Measurements from ENCODE around the gene EMX2. TPM values are rescaled to one million over a fixed set of nuclear protein-coding genes. Genes with fewer than 3 reads are reported as not detected.

Gene EMX2
- total RNA-seq, 1 experiment from 2014 or later = not detected

DNA sequence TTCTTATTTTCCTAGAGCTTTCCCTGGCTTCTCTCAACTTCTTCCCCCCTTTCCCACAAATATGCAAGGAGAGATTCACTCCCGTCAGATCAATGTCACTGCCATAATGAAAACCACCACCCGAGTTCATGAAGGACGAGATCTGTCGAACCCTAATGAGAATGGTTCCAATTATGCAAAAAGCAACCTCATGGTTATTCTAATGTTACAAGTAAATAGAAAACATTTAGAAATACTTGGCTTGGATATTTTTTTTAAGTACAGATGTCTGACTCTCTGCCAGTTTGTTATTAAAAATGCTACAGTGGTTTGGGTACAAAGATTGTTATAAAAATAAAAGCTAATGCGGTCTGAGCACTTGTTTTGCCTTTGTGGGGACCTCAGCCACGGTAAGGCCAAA, 25.9 kb upstream of the EMX2 start:
- Histone ChIP-seq H3K27me3 (ENCODE audit: insufficient read depth, low read length) (peaks cover 26% of the 10 kb centered on the region), H3K4me2 (ENCODE audit: low read length) (no peak overlapping the region), H2AFZ (ENCODE audit: low read depth, low read length, poor library complexity, severe bottlenecking) (no peak overlapping the region), H3K36me3 (ENCODE audit: control insufficient read depth in 1 of 2, insufficient read depth in 2 of 2, low read length in 2 of 2) (no peaks in the 10 kb centered on the region), H3K4me3 (replicated peaks in 1 of 2; ENCODE audit: low read depth in 1 of 2, low read length in 2 of 2) (no peak overlapping the region), H3K79me2 (ENCODE audit: insufficient read depth, low read length) (no peaks in the 10 kb centered on the region), H3K9ac (ENCODE audit: low read length) (no peak overlapping the region), H3K9me3 (ENCODE audit: control insufficient read depth in 1 of 2, insufficient read depth in 1 of 2, low read depth in 1 of 2, low read length in 2 of 2) (no peaks in the 10 kb centered on the region), H3K27ac (ENCODE audit: low read depth, low read length) (no peak overlapping the region), H4K20me1 (ENCODE audit: insufficient read depth) (no peaks in the 10 kb centered on the region), H3K9me2 (ENCODE audit: insufficient read depth) (no peaks in the 10 kb centered on the region), H3K4me1 (ENCODE audit: control insufficient read depth in 1 of 2, insufficient read depth in 2 of 2, low read length in 2 of 2) (no peaks in the 10 kb centered on the region)
- CTCF ChIA-PET = no interaction called here
- DNase-seq (ENCODE audit: low read depth, low spot score) (no peak), ATAC-seq (no peak)
- BruUV-seq (replicated peaks) = no TSS peak
- TF ChIP-seq SP1 (IDR thresholded peaks at IDR 0.05; ENCODE audit: low read depth) (no peak), ZFX (IDR thresholded peaks at IDR 0.05) (no peak), ZNF274 (IDR thresholded peaks at IDR 0.05; ENCODE audit: low read depth, low read length) (no peak), POLR2AphosphoS5 (IDR thresholded peaks at IDR 0.05; ENCODE audit: low read depth, low read length) (no peak), CEBPB (IDR thresholded peaks at IDR 0.05; ENCODE audit: low read depth) (no peak), SRF (IDR thresholded peaks at IDR 0.05; ENCODE audit: low read depth) (no peak), EGR1 (IDR thresholded peaks at IDR 0.05; ENCODE audit: low read depth) (no peak), YY1 (IDR thresholded peaks at IDR 0.05; ENCODE audit: extremely low read depth, insufficient replicate concordance, low read depth, low read length) (no peak), JUND (IDR thresholded peaks at IDR 0.05) (no peak), POLR2A (IDR thresholded peaks at IDR 0.05; ENCODE audit: borderline replicate concordance, extremely low read depth, insufficient read depth, insufficient read length) (no peak), CBX3 (IDR thresholded peaks at IDR 0.05; ENCODE audit: low read depth) (no peak), FOSL1 (IDR thresholded peaks at IDR 0.05; ENCODE audit: low read depth) (no peak), ELF1 (IDR thresholded peaks at IDR 0.05; ENCODE audit: borderline replicate concordance, low read depth) (no peak)
- TF ChIP-seq, protein P1, sequence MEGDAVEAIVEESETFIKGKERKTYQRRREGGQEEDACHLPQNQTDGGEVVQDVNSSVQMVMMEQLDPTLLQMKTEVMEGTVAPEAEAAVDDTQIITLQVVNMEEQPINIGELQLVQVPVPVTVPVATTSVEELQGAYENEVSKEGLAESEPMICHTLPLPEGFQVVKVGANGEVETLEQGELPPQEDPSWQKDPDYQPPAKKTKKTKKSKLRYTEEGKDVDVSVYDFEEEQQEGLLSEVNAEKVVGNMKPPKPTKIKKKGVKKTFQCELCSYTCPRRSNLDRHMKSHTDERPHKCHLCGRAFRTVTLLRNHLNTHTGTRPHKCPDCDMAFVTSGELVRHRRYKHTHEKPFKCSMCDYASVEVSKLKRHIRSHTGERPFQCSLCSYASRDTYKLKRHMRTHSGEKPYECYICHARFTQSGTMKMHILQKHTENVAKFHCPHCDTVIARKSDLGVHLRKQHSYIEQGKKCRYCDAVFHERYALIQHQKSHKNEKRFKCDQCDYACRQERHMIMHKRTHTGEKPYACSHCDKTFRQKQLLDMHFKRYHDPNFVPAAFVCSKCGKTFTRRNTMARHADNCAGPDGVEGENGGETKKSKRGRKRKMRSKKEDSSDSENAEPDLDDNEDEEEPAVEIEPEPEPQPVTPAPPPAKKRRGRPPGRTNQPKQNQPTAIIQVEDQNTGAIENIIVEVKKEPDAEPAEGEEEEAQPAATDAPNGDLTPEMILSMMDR (IDR thresholded peaks at IDR 0.05 in 2 of 3, conservative IDR thresholded peaks at IDR 0.05 in 1 of 3; ENCODE audit: borderline replicate concordance in 1 of 3, insufficient read depth in 1 of 3, low read depth in 2 of 3, low read length in 2 of 3) = no peak
- TF ChIP-seq, protein P2, sequence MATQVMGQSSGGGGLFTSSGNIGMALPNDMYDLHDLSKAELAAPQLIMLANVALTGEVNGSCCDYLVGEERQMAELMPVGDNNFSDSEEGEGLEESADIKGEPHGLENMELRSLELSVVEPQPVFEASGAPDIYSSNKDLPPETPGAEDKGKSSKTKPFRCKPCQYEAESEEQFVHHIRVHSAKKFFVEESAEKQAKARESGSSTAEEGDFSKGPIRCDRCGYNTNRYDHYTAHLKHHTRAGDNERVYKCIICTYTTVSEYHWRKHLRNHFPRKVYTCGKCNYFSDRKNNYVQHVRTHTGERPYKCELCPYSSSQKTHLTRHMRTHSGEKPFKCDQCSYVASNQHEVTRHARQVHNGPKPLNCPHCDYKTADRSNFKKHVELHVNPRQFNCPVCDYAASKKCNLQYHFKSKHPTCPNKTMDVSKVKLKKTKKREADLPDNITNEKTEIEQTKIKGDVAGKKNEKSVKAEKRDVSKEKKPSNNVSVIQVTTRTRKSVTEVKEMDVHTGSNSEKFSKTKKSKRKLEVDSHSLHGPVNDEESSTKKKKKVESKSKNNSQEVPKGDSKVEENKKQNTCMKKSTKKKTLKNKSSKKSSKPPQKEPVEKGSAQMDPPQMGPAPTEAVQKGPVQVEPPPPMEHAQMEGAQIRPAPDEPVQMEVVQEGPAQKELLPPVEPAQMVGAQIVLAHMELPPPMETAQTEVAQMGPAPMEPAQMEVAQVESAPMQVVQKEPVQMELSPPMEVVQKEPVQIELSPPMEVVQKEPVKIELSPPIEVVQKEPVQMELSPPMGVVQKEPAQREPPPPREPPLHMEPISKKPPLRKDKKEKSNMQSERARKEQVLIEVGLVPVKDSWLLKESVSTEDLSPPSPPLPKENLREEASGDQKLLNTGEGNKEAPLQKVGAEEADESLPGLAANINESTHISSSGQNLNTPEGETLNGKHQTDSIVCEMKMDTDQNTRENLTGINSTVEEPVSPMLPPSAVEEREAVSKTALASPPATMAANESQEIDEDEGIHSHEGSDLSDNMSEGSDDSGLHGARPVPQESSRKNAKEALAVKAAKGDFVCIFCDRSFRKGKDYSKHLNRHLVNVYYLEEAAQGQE (IDR thresholded peaks at IDR 0.05; ENCODE audit: low read depth) = no peak
- TF ChIP-seq, protein P3, sequence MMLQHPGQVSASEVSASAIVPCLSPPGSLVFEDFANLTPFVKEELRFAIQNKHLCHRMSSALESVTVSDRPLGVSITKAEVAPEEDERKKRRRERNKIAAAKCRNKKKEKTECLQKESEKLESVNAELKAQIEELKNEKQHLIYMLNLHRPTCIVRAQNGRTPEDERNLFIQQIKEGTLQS (IDR thresholded peaks at IDR 0.05) = no peak
- TF ChIP-seq, protein P4, sequence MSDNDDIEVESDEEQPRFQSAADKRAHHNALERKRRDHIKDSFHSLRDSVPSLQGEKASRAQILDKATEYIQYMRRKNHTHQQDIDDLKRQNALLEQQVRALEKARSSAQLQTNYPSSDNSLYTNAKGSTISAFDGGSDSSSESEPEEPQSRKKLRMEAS (IDR thresholded peaks at IDR 0.05) = no peak
- POLR2A ChIA-PET = no interaction called here
- RAD21 ChIA-PET (ENCODE audit: low non-redundant PET in 1 of 2, low total read pairs in 2 of 2, uncharacterized antibody in 2 of 2, unreplicated experiment in 2 of 2) = no interaction called here
- intact Hi-C loops (cut with micrococcal nuclease) = no loop called here
